Epithelial cell of esophagus (primary cell): ENCODE results near the gene ACTR2.
"Not testable (repeated sequence)": the region's sequence is repeated elsewhere in the genome, so short reads cannot be mapped to it uniquely, and the experiment has no call there.

ENCODE experiments used
- DNase-seq: peaks from one replicate; pipeline ENCODE4 v3.0.0; 2010; ENCODE audit warnings: low read depth
- H3K4me3 ChIP-seq: 2 replicates; pipeline ENCODE4 v1.5.1; 2011; ENCODE audit warnings: mild to moderate bottlenecking, low read length, control low read depth
- TF ChIP-seq, protein P1 (sequence below): IDR thresholded peaks from 2 replicates; pipeline ENCODE4 v1.5.1; 2011; ENCODE audit warnings: low read depth, mild to moderate bottlenecking, low read length, control low read depth, inconsistent platforms; ENCODE audit not compliant: insufficient read depth; ENCODE audit errors: missing control alignments

ACTR2 gene

DNA sequence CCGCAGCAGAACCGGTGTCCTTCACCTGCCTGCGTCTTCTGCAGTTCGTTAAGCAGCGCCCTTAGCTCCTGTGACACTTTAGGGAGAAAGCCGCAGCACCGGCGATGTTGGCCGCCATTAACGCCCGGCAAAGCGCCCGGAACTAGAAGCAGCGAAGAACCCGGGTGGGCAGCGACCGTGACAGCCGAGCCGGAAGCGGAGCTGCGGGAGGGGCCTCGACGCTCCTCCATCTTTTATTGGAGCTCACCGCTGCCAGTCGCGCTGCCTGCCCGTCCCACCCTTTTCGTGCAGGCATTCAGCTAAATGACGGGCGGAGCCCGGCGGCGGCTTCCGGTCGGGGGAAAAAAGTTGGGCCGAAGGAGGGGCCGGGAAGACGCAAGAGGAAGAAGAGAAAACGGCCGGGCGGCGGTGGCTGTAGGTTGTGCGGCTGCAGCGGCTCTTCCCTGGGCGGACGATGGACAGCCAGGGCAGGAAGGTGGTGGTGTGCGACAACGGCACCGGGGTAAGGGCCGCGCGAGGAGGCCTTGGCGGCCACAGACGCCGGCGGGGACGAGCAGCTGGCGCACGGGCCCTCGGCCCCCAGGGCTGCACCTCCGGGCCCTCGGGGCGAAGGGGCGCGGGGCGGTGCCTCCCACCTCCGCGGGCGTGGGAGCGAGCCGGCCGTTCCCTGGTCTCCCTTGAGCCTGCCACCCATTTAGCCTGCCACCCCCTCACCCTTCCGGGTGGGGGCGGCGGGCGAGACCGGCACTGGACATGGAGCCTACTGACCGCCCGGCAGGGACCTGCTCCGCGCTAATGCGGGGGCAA lies at the start of gene ACTR2:
Gene ACTR2 (plus strand): TSS at position 376 of the 807 bp plus-strand sequence. CDS start 79 bp downstream, at position 455.
- H3K4me3 ChIP-seq: peak within 1 kb of the TSS; percentile 99
- TF ChIP-seq, protein P1, sequence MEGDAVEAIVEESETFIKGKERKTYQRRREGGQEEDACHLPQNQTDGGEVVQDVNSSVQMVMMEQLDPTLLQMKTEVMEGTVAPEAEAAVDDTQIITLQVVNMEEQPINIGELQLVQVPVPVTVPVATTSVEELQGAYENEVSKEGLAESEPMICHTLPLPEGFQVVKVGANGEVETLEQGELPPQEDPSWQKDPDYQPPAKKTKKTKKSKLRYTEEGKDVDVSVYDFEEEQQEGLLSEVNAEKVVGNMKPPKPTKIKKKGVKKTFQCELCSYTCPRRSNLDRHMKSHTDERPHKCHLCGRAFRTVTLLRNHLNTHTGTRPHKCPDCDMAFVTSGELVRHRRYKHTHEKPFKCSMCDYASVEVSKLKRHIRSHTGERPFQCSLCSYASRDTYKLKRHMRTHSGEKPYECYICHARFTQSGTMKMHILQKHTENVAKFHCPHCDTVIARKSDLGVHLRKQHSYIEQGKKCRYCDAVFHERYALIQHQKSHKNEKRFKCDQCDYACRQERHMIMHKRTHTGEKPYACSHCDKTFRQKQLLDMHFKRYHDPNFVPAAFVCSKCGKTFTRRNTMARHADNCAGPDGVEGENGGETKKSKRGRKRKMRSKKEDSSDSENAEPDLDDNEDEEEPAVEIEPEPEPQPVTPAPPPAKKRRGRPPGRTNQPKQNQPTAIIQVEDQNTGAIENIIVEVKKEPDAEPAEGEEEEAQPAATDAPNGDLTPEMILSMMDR: no peak
- peak; percentile 98 for DNase-seq

DNA sequence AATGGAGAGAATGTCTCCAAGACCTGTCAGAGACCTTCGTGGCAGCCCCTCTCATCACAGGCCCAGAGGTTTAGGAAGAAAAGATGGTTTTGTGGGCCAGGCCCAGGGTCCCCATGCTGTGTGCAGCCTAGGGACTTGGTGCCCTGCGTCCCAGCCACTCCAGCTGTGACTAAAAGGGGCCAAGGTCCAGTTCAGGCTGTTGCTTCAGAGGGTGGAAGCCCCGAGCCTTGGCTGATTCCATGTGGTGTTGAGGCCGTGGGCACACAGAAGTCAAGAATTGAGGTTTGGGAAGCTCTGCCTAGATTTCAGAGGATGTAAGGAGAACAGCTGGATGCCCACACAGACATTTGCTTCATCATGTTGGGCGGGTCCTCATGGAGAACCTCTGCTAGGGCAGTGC lies 45.1 kb upstream of the ACTR2 start:
- TF ChIP-seq, protein P1: no peak
- H3K4me3 ChIP-seq: no peak overlapping the region
- no peak for DNase-seq

- DNase-seq, H3K4me3 ChIP-seq: not testable (repeated sequence)
Measured at GRCh38 chr2:65183406-65183805, 44.2 kb upstream of the ACTR2 start.

DNA sequence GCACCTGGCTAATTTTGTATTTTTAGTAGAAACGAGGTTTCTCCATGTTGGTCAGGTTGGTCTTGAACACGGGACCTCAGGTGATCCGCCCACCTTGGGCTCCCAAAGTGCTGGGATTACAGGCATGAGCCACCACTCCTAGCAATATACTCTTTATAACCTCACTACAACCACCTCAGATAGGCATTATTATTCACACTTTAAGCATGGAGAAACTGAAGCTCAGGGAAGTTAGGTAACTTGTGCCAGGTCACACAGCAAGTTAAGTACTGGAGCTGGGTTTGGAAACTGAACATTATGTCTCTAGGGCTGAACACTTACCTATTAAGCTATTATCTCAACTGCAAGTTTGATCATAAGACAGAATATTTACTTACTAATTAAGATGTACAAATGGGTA lies 42.6 kb upstream of the ACTR2 start:
- TF ChIP-seq, protein P1: no peak
- no peak for DNase-seq
- H3K4me3 ChIP-seq: no peak overlapping the region

GRCh38 chr2:65186093-65186868 lies 41.4 kb upstream of the ACTR2 start:
- no peak for DNase-seq
- TF ChIP-seq, protein P1: no peak
- H3K4me3 ChIP-seq: no peak overlapping the region

GRCh38 chr2:65186872-65187851 lies 40.5 kb upstream of the ACTR2 start:
- TF ChIP-seq, protein P1: peak; percentile 86
- DNase-seq: peak; percentile 77
- H3K4me3 ChIP-seq: no peak overlapping the region
